HG03457 (cell line): ENCODE results near the gene LIPT2.

ENCODE experiments used
- ATAC-seq: cut with Tn5 transposase; IDR thresholded peaks from one replicate; pipeline ENCODE4 v1.9.1; 2021; ENCODE audit warnings: moderate number of reproducible peaks; ENCODE audit not compliant: unreplicated experiment

The LIPT2 gene

DNA sequence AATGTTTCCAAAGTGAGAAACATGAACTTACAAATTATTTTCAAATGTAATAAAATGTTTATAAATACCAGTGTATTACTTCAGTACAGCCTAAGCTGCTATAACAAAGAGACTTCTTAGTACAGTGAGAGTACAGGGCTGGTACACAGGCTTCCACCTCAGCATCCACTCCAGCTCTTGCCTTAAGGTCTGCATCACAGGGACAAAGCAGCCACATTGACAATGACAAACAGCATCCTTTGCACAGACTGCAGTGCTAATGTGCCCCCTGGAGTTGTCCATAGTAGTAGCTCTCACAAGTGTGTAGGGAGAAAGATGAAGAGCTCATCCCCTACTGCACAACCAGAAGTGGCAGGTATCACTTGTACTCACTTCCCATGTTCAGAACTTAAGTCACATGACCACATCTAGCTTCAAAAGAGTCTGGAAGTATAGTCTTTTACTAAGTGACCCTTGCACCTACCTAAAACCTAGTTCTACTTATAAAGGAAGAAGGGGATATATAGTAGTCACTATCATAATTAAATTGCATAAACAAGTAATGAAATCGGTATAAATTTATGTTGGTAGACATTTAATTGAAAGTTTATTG is 10.7 kb upstream of the LIPT2 start:
- ATAC-seq = no peak

DNA sequence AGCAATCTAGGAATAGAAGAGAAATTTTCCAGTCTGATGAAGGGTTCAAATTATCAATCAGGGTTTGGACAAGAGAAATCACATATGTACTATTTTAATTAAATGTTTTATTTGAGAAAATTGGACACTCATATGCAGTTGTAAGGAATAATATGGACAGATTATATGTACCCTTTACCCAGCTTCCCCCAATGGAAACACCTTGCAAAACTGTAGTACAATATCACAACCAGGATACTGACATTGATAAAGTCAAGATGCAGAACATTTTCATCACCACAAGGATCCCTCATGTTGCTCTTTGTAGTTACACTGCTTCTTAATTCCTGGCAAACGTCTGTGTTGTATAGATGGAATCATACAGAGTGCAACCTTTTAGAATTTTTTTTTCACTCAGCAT is 1.4 kb upstream of the LIPT2 start:
- no peak for ATAC-seq

DNA sequence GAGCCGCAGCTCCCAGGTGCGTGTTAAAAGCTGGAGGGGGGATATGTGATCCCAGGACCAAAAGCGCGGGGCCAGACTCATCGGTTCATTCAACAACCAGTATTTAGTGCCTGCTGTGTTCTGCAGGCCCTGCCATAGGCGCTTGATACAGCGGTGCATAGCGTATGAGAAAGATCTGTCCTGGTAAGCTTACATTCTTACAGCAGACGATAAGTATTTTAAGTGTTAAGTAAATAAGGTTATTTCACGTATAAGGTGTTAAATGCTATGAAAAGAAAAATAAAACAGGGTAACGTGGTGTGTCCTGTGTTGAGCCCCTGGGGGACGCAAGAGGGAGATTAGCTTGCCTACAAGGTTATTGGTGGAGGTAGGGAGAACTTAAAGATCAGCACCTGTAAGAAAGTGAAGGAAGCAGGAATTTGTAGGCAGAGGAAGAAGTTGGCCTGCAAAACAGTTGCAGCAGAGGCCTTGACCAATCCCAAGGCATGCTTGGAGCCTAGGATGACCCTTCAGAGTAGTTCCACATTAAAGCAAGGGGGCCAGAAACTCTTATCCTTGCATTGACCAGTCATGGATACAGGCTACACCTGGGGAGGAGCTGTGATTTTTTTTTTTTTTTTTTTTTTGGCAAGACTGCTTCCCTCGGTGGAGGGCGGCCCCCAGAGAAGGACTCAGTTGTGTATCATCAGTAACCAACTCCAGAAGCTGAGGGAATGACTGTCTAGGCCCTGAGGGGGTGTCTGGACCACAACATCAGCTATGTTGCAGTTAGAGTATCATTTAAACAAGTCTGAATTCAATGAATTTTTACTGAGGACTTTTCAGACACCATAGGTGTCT is 487 bp upstream of the LIPT2 start:
- ATAC-seq = no peak

DNA sequence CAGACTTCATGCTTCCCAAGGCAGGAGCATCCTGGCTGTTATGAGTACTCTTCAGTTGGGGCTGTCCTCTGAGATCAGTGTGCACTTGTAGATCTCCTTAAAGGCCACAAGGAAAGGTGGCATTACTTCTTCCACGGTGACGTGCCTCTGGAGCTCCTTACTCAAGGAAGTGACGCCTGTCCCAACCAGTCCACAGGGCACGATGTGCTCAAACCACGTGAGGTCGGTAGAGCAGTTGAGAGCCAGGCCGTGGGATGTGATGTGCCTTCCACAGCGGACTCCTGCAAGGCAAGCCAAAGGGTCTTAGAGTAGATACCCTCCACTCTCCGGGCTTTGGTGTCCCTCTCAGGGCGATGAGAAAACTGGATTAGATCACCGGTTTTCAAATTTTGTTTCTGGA is 1.4 kb downstream of the LIPT2 start:
- no peak for ATAC-seq

DNA sequence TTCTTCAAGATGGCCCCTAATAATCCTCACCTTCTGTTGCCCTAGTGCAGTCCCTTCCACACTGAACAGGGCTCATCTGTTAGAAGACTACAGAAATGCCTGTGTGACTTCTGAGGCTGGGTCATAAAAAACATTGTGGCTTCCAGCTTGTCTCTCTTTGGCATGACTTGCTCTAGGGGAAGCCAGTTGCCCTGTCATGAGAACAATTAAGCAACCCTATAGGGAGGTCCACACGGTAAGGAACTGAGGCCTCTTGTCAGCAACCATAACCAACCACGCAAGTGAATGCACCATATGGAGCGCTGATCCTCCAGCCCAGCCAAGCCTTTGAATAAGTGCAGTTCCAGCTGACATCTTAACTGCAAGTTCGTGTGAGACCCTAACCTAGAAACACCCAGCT is 2.6 kb downstream of the LIPT2 start:
- no peak for ATAC-seq

DNA sequence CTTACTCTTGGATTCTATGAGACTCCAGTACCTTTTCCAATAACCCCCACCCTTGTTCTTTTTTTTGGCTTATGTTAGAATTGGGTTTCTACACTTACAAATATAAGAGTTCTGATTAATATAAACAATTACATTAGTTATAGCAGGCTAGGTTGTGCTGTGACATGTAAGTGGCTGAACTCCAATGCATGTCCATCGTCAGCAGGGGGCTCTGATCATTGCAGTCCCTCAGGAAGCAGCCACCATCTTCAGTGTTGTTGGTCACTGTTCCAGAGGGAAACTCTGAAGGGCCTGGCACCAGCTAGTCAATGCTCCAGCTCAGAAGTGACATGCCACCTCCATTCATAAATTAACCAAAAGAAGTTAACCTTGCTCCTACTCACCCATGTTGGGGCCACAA is 5.6 kb downstream of the LIPT2 start:
- ATAC-seq = no peak

DNA sequence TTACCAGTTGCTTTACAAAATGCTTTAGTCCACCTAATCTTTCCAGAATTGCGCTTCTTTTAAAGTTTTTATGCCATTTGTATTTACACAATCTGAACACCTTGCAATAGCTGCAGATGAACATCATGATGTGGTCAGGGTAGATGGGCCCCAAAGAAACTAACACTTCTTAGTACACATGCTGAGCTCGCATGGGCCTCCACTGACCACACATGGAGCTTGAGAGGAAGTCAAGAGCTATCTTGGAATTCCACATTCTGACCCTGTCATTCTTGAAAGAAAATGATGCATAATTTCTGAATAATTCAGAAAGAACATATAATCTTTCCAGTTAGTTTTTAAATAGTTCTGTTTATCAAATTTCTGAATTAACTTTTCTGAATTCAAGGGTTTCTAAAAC is 7.7 kb downstream of the LIPT2 start:
- no peak for ATAC-seq

DNA sequence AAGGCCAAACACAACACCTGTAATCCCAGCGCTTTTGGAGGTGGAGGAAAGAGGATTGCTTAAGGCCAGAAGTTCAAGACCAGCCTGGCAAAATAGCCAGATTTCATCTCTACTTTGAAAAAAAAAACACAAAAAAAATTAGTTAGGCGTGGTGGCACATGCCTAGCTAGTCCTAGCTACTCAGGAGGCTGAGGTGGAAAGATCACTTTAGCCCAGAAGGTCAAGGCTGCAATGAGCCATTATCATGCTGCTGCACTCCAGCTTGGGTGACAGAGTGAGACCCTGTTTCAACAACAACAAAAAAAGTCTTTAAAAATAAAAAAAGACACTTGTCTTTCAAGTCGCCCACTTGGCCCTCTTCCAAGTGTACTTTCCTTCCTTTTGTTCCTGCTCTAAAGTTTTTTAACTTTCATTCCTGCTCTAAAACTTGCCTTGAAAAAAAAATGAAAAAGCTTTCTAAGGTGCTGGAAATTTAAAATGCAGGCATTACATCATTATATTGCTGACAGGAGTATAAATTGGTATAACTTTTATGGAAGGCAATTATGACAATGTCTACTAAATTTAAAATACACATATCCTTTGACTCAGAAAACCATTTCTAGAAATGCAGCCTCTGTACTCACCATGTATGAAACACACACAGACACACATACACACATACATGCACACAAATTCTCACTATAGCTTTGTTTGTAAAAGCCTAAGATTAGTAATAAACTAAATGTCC is 12.7 kb downstream of the LIPT2 start:
- no peak for ATAC-seq

DNA sequence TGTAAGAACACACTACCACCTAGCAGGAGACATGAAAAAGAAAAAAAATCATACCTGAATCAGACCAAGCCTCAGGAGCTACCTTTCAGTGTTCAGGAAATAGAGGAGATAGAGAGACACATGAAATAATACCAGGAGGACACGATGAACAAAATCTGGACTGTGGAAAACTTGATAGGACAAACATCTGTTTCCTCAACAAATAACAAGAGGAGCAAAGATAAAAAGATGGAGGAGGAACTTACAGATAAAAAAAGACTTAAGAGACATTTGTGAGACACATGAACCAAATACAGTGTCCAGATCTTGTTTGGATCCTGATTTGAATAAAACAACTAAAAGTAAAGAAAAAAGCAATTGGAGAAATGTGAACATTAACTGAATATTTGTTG is 13.8 kb downstream of the LIPT2 start:
- ATAC-seq = no peak

DNA sequence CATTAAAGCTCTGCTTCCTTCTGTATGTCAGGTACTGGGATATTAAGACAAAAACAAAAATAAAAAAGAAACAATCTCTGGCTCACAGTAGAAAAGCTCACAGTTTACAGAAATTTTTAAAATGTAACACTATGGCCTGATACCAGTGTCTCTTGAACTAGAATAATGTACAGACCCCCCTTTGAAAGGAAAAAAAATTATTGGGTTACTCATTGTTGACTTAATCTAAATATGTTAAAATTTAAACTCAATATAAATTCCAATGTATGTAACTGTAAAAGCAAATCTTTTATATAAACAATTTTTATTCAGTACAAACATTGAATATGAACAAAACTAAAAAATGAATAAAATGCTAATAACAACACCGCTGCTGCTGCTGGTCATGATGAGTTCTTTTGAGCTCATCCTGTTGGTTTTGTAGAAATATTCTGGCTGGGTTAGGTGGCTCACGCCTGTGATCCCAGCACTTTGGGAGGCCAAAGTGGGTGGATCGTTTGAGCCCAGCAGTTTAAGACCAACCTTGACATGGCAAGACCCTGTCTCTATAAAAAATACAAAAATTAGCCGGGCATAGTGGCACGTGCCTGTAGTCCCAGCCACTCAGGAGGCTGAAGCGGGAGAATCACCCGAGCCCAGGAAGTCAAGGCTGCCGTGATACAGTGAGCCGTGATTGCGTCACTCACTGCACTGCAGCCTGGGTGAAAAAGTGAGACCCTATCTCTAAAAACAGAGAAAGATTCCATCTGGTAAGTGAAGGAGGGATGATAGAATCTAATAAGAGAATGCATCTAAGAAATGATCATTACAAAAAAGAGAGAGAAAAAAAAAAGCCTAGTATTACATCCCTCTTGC is 14.4 kb downstream of the LIPT2 start:
- no peak for ATAC-seq

DNA sequence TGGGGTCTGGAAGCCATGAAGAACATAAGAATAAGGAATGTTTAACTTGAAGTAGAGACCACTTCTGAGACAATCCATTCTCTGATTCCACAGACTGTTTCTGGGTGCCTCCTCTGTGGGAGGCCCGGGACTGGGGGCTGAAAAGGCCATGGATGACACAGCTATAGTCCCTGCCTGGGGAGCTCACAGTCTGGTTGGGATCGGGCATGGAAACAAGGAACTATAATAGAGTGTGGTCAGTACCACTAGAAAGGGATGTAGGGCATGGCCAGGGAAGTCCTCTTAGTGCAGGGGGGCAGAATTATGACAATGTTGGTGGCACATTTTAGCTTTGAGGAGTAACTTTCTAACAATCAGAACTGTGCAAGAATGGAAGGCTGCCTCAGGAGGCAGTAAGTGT is 17.0 kb downstream of the LIPT2 start:
- ATAC-seq = no peak

DNA sequence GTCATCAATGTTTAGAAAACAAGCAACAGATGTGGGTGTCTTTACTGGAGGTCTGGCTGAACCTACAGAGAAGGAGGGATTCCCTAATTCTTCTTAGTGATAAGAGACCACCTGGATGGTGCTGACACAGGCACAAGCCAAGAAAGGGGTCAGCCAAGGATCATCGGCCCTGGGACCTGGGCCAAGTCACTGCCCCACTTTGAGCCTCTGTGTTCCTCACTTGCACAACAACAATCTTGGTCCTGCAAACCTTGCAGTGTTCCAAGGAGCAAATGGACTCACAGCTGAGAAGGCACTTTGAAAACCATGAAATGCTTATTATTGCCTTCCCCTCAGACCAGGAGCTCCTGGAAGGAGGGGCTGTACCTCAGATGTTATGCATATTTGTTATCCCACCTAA is 19.2 kb downstream of the LIPT2 start:
- ATAC-seq = no peak

DNA sequence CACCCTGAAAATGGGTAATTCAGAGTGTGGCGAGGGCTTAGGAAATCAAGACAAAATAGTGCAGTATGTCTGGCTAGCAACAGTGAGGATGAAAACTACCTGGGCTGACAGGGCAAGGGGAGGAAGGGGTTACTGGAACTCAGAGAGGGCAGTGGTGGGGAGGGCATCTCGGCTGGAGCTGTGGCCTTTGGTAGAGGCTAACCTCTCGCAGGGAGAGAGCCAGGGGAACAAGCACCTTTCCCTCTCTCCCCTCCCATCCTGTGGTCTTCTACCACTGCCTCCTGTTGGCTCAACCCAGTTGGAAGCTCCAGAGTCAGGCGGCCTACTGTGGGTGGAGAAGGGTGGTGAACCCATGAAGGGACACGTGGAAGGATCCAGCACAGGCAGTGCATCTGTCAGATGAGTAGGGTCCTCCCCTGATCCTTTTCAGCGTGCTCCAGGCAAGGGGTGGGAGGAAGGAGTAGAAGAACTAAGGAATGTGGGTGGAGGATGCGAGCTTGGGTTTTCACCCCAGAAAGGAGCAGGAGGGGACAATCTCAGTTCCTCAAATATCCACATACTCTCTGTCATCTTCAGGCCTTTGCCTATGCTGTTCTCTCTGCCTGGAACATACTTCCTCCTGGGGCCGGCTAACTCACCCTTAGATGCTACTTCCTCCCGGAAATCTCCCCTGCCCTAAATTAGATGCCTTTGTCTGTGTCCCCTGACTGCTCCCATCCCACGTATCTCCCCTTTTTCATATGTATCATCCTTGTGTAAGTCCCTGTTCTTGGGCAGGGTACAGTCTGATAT is 19.9 kb downstream of the LIPT2 start:
- ATAC-seq = no peak

DNA sequence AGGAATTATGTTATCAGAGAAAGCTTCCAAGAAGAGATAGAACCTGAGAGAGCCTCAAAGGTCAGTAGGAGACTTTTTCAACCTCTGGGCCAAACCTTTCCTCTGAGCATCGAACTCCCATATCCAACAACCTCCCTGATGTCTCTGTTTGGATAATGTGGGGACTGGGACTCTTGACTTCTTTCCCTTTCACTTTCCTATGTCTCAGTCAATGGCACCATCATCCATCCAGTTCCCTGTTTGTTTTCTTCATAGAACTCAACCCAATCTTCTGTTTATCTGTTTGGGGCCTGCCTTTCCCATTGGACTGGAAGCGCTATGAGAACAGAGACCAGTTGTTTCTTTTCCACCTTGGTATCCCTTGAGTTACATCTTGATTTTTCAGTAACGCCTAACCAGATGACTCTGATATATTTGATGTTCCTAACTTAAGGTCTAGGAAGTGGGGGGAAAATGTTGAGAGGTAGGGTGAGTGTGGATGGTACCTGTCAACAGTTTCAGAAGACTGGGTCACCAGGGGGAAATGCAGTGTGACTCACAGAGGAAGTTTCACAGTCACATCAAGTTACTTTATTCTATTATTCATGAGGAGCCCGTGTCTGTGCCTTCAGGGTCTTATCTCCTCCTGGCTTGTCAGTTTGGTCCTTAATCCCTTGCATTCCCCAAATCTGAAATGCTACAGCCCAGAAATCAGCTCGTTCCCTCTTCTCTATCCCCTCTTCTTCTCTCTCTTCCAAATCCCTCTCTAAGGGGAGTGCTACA is 21.7 kb downstream of the LIPT2 start:
- ATAC-seq = no peak

DNA sequence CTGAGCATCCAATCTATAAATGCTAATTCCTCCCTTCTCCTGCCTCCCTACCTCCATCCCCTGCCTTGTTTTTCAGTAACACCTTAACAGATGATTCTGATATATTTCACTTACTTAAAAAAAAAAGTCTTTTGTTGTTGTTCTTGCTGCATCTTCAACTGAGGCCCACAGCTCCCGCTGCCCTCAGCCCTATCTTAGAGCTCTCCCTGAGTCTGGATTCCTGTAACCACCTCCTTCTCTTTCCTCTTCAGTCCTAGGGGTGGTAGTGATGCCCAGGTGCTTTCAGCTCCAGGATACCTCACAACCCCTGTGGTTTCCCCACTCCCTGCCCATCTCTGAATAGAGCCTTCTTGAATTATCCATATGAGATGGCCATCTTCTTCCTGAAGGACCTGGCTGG is 22.5 kb downstream of the LIPT2 start:
- no peak for ATAC-seq

DNA sequence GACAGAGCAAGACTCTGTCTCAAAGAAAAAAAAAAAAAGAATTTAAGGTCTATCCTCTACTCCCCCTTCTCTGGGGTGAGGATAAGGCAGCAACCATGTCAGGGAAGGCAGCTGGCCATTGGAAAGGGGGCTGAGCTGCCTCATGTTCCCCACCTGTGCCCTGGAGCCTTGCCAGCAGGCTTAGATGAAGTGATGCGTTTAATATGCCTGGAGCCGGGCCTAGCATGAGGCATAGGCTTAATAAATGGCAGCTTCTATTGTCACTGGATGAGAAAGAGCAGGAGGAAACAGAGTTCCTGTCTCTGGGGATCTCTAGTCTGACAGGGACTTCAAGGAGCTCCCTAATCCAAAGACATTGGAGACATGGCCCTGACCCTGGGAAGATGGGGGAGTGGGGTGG is 23.0 kb downstream of the LIPT2 start:
- no peak for ATAC-seq

DNA sequence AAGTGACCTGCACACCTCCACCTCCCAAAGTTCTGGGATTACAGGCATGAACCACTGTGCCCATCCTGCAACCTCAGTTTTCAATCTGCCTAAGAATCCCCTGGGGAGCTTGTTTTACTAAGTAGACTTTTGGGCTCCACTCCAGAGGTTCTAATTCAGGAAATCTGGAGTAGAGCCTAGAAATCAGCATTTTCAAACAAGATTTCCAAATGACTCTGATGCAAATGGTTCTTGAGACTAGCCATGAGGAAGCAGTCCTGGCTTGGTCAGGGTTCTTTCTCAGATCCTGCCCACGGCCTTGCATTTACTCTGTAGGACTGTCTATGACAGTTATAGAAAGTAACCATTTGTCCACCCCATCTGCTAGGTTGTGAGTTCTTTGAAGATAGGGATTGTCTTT is 24.6 kb downstream of the LIPT2 start:
- ATAC-seq = no peak

DNA sequence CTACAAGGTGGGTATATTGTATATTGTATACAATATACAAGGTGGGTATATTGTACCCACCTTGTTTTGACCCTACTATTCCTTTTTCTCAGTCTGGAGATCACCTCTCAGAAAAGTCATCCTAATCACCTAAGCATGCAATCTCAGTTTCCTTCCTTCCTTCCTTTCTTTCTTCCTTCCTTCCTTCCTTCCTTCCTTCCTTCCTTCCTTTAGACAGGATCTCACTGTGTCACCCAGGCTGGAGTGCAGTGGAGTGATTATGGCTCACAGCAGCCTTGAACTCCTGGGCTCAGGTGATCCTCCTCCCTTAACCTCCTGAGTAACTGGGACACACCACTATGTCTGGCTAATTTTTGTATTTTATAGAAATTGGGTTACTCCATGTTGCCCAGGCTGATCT is 25.0 kb downstream of the LIPT2 start:
- ATAC-seq = no peak

DNA sequence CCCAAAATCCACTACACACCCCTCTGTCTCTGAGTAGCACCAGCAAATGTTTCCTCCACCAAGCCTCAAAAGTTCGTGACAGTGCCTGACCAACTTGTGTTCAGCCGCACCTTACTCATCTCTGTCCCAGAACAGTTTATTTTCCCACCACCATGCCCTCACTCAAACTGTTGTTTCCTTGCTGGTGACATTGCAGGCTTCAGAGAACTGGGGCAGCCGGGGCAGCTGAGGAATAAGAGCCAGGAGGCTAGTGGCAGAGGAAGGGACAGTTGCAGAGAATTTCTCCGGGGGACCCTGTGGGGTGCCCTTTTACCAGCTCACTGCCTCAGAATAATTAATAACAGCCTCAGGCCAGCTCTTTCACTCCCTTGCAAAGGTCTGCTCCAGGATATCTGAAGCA is 25.5 kb downstream of the LIPT2 start:
- ATAC-seq = no peak
